ENCODE data around the gene PLA2G15.

Gene PLA2G15

DNA sequence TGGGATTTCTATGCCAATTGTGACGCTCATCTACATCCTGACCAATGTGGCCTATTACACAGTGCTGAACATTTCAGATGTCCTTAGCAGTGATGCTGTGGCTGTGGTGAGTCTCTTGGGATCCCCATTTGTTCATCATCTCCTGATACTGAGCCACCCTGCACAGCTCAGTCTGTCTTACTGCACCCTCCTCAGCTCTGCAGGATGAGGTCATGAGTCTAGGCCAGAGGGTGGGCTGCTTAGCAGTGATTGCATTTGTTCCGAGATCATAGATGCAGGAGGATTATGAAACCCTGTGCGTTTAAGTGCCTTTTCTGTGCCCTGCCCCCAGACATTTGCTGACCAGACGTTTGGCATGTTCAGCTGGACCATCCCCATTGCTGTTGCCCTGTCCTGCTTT, 46.1 kb downstream of the PLA2G15 start:
- TF ChIP-seq CTCF (IDR thresholded peaks at IDR 0.05), result no peak

GRCh38 chr16:68292425-68292824, 47.3 kb downstream of the PLA2G15 start:
- TF ChIP-seq CTCF (IDR thresholded peaks at IDR 0.05), result no peak

GRCh38 chr16:68296291-68296690, 51.1 kb downstream of the PLA2G15 start:
- TF ChIP-seq CTCF (IDR thresholded peaks at IDR 0.05), result no peak

GRCh38 chr16:68296693-68297092, 51.5 kb downstream of the PLA2G15 start:
- TF ChIP-seq CTCF (IDR thresholded peaks at IDR 0.05), result no peak

- no peak for TF ChIP-seq CTCF (IDR thresholded peaks at IDR 0.05)
Observed at GRCh38 chr16:68297908-68298307, 52.7 kb downstream of the PLA2G15 start.

- TF ChIP-seq CTCF (IDR thresholded peaks at IDR 0.05), result no peak
Observed at GRCh38 chr16:68298312-68298711, 53.1 kb downstream of the PLA2G15 start.

DNA sequence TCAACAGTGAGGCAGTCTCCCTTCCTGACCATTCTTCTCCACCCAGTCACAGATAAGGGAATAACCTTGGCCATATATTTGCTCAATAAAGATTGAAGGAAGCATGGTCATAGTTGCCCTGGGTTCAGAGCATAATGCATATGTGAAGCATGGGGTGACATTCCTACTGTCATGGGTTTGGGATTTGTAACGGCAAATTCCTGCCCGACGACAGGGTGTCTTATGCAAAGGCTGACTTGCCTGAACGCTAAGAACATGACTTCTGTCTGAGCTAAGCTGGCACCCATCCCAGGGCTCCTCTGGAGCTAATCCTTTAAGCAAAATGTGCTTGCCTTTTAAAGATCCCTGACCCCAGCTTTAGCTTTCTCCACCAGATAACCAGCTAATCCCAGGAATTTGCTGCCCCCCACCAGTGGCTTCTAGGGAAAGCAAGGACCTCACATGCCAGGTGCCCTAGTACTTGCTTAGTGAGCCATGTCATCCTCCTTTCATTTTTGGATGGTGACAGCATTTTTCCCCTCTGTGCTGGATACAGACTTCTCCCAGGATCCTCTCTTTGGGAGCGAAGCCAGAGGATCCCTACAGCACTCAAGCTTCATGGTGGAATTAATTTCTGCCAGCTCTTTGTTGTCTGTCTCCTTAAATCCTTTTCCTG, 53.9 kb downstream of the PLA2G15 start:
- no peak for TF ChIP-seq CTCF (IDR thresholded peaks at IDR 0.05)
